Measurements from ENCODE around the gene PANX1. TPM values are rescaled to one million over a fixed set of nuclear protein-coding genes. Genes with fewer than 3 reads are reported as not detected.
"Not testable (repeated sequence)": the region's sequence is repeated elsewhere in the genome, so short reads cannot be mapped to it uniquely, and the experiment has no call there.

PANX1 gene
- 47.8 and 49.8 TPM in 2 replicates for total RNA-seq (2014; rRNA removed; shearing (Covaris generic))

DNA sequence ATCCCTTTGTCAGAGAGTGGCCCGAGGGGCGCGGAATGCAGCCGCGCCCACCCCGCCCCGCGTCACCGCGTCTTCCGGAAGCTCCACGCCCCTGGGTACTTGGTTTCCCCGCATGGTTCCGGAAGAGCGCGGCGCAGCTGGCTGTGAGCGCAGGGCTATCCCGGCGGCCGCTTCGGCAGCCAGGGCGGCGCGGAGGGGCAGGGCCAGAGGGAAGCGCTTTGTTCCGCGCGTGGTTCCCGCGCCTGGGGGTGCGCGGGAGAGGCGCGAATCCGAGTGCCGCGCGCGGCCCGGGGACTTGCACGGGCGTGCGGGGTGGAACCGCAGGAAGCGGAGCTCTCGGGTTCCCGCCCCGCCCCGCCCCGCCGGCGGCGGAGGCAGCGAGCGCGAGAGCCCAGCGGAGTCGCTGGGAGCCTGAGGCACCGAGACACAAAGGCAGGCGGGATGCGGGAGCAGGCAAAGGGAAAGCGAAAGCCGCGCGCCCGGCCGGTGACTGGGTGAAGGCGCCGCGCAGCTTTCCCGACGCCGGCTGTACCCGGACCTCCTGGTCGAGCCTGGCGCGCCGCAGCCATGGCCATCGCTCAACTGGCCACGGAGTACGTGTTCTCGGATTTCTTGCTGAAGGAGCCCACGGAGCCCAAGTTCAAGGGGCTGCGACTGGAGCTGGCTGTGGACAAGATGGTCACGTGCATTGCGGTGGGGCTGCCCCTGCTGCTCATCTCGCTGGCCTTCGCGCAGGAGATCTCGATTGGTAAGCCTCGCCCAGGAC lies at the start of gene PANX1:
Gene PANX1, plus strand, starts transcription at position 96 of the 766 bp plus-strand sequence. Its CDS starts 472 bp downstream, at position 568.
- DNase-seq (ENCODE audit: low read depth), result peak; percentile 91

- no peak for DNase-seq (ENCODE audit: low read depth)
Observed at GRCh38 chr11:94084164-94084563, 44.5 kb upstream of the PANX1 start.

GRCh38 chr11:94088906-94089305 lies 39.7 kb upstream of the PANX1 start:
- DNase-seq (ENCODE audit: low read depth), result no peak

- DNase-seq (ENCODE audit: low read depth), result no peak
Observed at GRCh38 chr11:94089341-94089740, 39.3 kb upstream of the PANX1 start.

- DNase-seq (ENCODE audit: low read depth), result no peak
Observed at GRCh38 chr11:94090401-94090800, 38.2 kb upstream of the PANX1 start.

GRCh38 chr11:94091091-94091490 lies 37.5 kb upstream of the PANX1 start:
- DNase-seq (ENCODE audit: low read depth), result no peak

DNA sequence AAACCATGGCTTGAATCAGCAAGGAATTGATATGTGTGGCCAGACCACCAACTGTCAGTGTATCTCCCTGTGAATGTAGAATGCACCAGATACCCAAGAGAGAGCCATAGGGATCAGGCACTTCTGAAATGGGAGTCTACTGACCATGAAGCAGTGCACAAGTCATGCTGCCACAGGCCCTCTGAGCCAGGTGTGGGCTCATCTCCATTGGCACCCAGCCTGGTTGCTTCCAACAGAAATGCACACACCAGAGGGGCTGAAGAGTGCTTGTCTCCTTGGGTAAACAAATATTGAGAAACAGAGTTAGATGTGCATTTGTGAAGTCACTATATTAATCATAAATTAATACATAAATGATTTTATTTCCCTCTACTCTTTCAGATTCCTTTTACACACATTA lies 28.4 kb upstream of the PANX1 start:
- DNase-seq (ENCODE audit: low read depth), result no peak

DNA sequence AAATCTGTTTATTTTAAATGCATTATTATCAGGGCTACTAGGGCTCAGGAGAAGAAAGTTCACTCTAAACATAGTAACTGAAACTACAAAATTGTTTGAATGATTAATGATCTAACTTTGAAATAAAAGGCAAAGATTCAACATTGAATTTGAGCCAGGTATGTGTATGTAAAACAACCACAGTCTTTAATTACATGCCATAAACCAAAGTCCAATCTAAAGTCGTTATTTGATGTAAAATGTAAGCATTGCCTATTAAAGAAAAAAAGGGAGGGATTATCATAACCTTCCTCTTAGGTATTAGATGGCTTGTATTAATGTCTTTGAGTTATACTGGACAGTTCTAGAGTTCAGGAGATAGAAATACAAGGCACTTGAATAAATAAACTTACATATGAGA lies 25.2 kb upstream of the PANX1 start:
- no peak for DNase-seq (ENCODE audit: low read depth)

DNA sequence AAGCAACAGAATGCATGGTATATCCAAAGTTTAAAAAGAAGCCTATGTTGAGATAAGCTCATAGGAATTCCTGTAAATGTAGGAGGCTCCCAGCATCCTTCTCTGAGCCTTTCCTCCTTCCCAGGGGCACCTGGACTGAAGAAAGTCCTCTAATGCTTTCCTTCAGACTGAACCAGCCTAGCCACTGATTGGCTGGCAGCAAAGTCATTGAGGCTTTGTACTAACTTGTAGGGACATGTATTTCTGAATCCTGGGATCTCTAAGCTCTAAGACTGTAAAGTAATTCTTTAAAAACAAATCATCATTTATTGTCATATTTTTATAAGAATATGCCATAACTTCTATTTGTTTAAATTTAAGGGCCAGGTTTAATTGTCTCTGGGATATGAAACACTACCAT lies 23.9 kb upstream of the PANX1 start:
- no peak for DNase-seq (ENCODE audit: low read depth)

- DNase-seq (ENCODE audit: low read depth), result no peak
Observed at GRCh38 chr11:94106716-94107115, 21.9 kb upstream of the PANX1 start.

DNA sequence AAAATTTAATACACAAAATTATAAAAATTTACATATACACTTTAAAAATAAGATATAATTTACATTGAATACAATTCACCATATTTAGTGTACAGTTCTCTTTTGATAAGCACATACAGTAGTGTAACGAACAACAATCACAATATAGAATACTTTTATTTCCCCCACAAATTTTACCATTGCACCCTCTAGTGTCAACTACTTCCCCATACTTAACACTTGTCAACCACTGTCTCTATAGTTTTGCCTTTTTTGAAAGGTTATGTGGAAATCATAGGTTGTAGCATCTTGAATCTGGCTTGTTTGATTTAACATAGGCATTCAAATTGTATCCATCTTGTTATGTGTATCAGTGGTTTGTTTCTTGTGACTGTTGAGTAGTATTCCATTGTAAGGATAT lies 21.3 kb upstream of the PANX1 start:
- DNase-seq (ENCODE audit: low read depth), result peak; percentile 5

DNA sequence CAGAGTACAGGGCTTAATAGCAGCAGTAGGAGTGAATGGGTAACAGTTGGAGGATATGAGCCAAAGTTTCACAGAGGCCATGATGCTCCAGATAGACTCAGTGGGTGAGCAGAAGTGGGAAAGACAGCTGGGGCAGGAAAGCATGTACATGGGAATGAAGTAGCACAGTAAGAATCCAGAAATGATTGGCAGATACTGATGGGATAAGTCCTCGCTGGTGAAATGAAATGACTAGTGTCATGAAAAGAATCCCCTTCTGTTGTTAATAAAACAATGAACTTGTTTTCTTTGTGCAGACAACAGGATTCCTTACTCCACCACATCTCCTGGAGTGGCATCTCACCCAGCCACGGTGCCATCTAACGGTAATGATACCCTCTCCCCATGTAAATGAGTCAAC lies 17.4 kb upstream of the PANX1 start:
- DNase-seq (ENCODE audit: low read depth), result no peak

DNA sequence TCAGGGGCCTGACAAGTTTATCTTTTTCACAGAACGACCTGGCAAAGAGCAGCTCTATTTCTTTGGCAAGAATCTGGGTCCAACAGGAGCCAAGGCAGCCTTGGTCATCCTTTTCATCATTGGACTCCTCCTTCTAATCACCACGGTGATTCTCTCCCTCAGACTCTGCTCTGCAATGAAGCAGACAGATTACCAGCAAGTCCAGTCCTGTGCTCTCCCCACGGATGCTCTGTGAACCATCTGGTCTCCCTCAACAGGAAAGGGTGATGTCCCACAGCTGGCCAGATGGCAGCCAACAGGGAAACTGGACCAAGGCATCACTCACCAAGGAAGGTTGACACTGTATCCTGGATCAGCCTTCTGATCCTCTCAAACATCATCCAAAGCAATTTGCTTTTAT lies 17.0 kb upstream of the PANX1 start:
- no peak for DNase-seq (ENCODE audit: low read depth)

- DNase-seq (ENCODE audit: low read depth), result no peak
Observed at GRCh38 chr11:94112206-94112953, 16.3 kb upstream of the PANX1 start.

DNA sequence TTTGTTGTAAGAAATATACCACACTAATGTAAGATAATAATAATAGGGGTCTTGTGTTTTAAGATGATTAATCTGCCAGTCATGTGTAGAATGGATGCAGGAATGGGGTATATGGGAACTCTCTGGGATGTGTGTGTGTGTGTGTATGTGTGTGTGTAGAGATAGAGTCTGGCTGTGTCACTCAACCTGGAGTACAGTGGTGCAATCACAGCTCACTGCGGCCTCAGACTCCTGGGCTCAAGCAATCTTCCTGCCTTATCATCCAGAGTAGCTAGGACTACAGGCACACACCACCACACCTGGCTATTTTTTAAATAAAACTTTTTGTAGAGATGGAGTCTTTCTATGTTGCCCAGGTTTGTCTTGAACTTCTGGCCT lies 11.5 kb upstream of the PANX1 start:
- DNase-seq (ENCODE audit: low read depth), result no peak

DNA sequence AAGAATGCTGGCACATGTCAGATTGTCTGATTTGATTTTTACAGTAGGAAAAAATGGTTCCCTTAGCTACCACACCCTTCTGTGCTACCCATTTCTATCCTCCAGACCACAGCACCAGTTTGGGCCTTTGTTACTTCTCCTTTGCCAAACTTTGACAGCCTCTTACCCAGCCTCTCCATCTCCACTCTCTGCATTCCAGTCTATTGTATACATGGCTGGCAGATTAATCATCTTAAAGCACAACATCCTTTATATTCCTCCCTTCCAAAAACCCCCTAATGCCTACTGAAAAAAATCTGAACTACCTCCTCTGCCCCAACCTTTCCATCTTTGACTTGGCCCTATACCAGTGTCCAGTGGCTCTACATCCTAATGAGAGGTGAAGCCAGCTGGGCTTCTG lies 10.8 kb upstream of the PANX1 start:
- DNase-seq (ENCODE audit: low read depth), result peak; percentile 40

DNA sequence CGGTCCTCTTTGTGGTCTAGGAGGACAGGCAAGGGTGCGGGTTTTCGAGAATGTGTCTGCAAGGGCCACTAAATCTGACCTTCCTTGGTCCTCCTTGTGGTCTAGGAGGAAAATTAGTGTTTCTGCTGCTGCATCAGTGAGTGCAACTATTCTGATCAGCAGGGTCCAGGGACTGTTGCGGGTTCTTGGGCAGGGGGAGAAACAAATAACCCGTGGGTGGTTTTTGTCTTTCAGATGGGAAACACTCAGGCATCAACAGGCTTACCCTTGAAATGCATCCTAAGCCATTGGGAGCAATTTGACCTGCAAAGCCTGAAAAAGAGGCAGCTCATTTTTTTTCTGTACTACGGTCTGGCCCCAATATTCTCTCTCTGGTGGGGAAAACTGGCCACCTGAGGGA lies 9.0 kb upstream of the PANX1 start:
- not testable (repeated sequence) for DNase-seq (ENCODE audit: low read depth)

GRCh38 chr11:94120516-94120915 lies 8.1 kb upstream of the PANX1 start:
- peak; percentile 50 for DNase-seq (ENCODE audit: low read depth)

- DNase-seq (ENCODE audit: low read depth), result peak; percentile 91
Observed at GRCh38 chr11:94120946-94121345, 7.7 kb upstream of the PANX1 start.

- DNase-seq (ENCODE audit: low read depth), result no peak
Observed at GRCh38 chr11:94125407-94126115, 3.1 kb upstream of the PANX1 start.

DNA sequence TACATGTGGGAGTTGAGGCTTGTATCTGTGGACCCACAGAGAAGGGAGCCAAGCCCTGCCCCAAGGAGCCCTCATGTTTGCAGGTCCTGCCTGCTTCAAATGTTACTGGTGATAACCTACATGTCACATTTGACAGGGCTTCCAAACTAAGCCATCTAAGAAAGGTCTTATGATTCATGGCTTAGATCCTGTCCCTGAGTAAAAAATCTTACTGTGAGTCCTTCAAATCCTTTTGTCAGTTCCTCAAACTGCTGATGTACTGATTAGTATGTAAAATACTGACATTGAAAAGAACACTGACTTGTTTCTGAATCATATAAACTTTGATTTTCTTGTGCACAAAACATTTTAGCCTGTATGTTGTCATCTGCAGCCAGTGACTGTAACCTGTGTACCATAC lies 1.0 kb upstream of the PANX1 start:
- peak; percentile 22 for DNase-seq (ENCODE audit: low read depth)

GRCh38 chr11:94128291-94128745 lies 323 bp upstream of the PANX1 start:
- no peak for DNase-seq (ENCODE audit: low read depth)

All from M059J (cell line).